Neural cell (in vitro differentiated cells): ENCODE measurements around the gene RBM20.

Experiments used
- EP300 ChIP-seq: fragments of 450-650 bp; conservative IDR thresholded peaks from 2 replicates; pipeline ENCODE4 v1.6.1; 2014; ENCODE audit warnings: antibody characterized with exemption, mild to moderate bottlenecking, moderate library complexity; ENCODE audit not compliant: poor library complexity, severe bottlenecking
- EZH2 ChIP-seq: fragments of 200-600, 300-800 bp; shearing (Covaris generic), sonication (generic); IDR thresholded peaks from 2 replicates; pipeline ENCODE4 v1.6.1; 2014; ENCODE audit warnings: antibody characterized with exemption, low read length, borderline replicate concordance, mild to moderate bottlenecking; ENCODE audit not compliant: insufficient read depth, poor library complexity, severe bottlenecking
- POLR2AphosphoS5 ChIP-seq: IDR thresholded peaks from 2 replicates; pipeline ENCODE4 v1.6.1; 2012
- TF ChIP-seq, protein P1 (sequence below): fragments of 450-650 bp; IDR thresholded peaks from 2 replicates; pipeline ENCODE4 v1.5.1; 2014; ENCODE audit warnings: antibody characterized with exemption, mild to moderate bottlenecking, moderate library complexity; ENCODE audit not compliant: poor library complexity, severe bottlenecking

DNA sequence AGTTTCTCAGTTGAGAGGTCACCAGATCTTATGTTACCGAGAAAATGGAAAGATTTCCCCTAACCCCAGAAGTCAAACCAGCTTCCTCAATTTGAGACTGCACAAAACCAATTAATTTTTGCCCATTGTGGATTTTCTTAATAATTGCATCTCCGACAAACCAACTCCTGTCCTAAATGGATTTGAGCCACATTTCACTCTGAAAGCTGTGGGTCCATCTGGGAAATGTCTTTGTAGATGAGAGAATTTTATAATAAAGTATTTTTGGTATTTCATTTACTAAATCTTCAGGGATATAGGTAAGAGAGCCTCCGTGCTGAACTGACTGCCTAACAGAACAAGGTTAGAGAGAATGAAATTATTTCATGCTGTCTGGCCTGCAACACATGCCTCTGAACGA is 127.9 kb downstream of the RBM20 start:
- TF ChIP-seq POLR2AphosphoS5 (no peak), EP300 (no peak), EZH2 (no peak)
- TF ChIP-seq, protein P1, sequence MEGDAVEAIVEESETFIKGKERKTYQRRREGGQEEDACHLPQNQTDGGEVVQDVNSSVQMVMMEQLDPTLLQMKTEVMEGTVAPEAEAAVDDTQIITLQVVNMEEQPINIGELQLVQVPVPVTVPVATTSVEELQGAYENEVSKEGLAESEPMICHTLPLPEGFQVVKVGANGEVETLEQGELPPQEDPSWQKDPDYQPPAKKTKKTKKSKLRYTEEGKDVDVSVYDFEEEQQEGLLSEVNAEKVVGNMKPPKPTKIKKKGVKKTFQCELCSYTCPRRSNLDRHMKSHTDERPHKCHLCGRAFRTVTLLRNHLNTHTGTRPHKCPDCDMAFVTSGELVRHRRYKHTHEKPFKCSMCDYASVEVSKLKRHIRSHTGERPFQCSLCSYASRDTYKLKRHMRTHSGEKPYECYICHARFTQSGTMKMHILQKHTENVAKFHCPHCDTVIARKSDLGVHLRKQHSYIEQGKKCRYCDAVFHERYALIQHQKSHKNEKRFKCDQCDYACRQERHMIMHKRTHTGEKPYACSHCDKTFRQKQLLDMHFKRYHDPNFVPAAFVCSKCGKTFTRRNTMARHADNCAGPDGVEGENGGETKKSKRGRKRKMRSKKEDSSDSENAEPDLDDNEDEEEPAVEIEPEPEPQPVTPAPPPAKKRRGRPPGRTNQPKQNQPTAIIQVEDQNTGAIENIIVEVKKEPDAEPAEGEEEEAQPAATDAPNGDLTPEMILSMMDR: no peak
